ENCODE measurements around the gene PRDM16.

- no peak for TF ChIP-seq RAD21 (CRISPR knock-in tag; IDR thresholded peaks at IDR 0.05)
- no peak for TF ChIP-seq FOXK2 (IDR thresholded peaks at IDR 0.05)
- TF ChIP-seq ZNF136 (CRISPR knock-in tag; IDR thresholded peaks at IDR 0.05; ENCODE audit: low read depth) = no peak
- TF ChIP-seq GPN1 (CRISPR knock-in tag; IDR thresholded peaks at IDR 0.05; ENCODE audit: borderline replicate concordance) = no peak
- no peak for TF ChIP-seq FOXK1 (CRISPR knock-in tag; IDR thresholded peaks at IDR 0.05; ENCODE audit: borderline replicate concordance, low read depth)
- TF ChIP-seq ZFP41 (CRISPR knock-in tag; IDR thresholded peaks at IDR 0.05; ENCODE audit: borderline replicate concordance) = no peak
- no peak for TF ChIP-seq PHF20 (CRISPR knock-in tag; IDR thresholded peaks at IDR 0.05)
- TF ChIP-seq ZNF549 (CRISPR knock-in tag; IDR thresholded peaks at IDR 0.05) = no peak
- TF ChIP-seq CBX5 (CRISPR knock-in tag; IDR thresholded peaks at IDR 0.05; ENCODE audit: borderline replicate concordance) = no peak
Observed at GRCh38 chr1:3060127-3060526, 8.9 kb upstream of the PRDM16 start.
